Thyroid gland (tissue), 4 donors: ENCODE measurements around the gene AGO4.

Source experiments
- CTCF ChIP-seq, 6 experiments: fragments of 200-600 bp in 3 of 6; fragments of 450-650 bp in 3 of 6; sonication (generic) in 3 of 6; IDR thresholded peaks; one replicate each; pipeline ENCODE4 v1.5.1; 2016 to 2019; ENCODE audit warnings: antibody characterized with exemption in 6 of 6, mild to moderate bottlenecking in 2 of 6, inconsistent platforms in 1 of 6, moderate library complexity in 1 of 6
- POLR2A ChIP-seq, 2 donors: fragments of 450-650 bp; IDR thresholded peaks; one replicate each; pipeline ENCODE4 v1.6.1; 2017; ENCODE audit warnings: antibody characterized with exemption in 2 of 2, mild to moderate bottlenecking in 2 of 2, moderate library complexity in 1 of 2

GRCh38 chr1:35850716-35851115 lies 42.9 kb downstream of the AGO4 start:
- TF ChIP-seq CTCF (IDR thresholded peaks at IDR 0.05) (no peak), POLR2A (IDR thresholded peaks at IDR 0.05) (no peak)
